ENCODE results near the gene MORC4. TPM values are rescaled to one million over a fixed set of nuclear protein-coding genes. Genes with fewer than 3 reads are reported as not detected.
A peak's percentile ranks its signal among the peaks of the same experiment; 100 is the strongest.

Gene MORC4
- total RNA-seq, 4 donors from 2014 or later = 15.3 to 24.6 (median 18.6) TPM

- Histone ChIP-seq H3K27me3 (no peaks in the 10 kb centered on the region), H3K36me3 (no peaks in the 10 kb centered on the region), H3K4me1 (peaks cover 4 to 10% of the 10 kb centered on the region in 2 donors), H3K4me3 (replicated peaks in 1 of 3) (no peak overlapping the region), H3K9me3 (no peaks in the 10 kb centered on the region), H3K27ac (peak overlapping the region in 2 of 3 donors; percentile 58 to 70)
- no peak for TF ChIP-seq POLR2A (IDR thresholded peaks at IDR 0.05)
- TF ChIP-seq, protein P1, sequence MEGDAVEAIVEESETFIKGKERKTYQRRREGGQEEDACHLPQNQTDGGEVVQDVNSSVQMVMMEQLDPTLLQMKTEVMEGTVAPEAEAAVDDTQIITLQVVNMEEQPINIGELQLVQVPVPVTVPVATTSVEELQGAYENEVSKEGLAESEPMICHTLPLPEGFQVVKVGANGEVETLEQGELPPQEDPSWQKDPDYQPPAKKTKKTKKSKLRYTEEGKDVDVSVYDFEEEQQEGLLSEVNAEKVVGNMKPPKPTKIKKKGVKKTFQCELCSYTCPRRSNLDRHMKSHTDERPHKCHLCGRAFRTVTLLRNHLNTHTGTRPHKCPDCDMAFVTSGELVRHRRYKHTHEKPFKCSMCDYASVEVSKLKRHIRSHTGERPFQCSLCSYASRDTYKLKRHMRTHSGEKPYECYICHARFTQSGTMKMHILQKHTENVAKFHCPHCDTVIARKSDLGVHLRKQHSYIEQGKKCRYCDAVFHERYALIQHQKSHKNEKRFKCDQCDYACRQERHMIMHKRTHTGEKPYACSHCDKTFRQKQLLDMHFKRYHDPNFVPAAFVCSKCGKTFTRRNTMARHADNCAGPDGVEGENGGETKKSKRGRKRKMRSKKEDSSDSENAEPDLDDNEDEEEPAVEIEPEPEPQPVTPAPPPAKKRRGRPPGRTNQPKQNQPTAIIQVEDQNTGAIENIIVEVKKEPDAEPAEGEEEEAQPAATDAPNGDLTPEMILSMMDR (IDR thresholded peaks at IDR 0.05) = no peak
- 19 to 28% methylated on average over 2 of the region's 2 CpGs for WGBS, 2 donors
- intact Hi-C loops (cut with DNase I) = no loop called here
- DNase-seq = peak; percentile 61 to 65
Observed at GRCh38 chrX:106921637-106922036, 78.4 kb downstream of the MORC4 start.

DNA sequence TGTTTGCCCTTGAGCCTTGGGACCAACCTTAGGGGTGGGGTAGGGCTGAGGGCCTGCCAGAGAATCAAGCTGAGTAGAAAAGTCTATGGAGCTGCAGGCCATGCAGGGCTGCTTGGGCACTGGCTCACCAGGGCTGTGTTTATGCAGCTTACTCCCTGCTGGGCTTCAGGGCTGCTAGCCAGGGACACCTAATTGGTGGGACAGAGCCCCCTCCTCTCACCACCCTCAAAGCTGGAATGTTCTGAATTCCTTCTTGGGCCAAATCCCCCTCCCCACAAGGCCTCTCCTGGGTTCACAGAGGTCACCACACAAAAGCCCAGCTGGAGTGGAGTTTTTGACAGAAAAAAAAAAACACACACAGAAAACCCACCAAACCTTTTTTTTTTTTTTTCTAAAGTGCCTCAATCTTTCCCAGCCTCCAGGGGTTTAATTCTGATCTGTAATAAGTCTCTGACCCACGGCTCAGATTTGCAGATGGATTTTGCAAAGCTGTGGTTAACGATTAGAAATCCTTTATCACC is 80.0 kb downstream of the MORC4 start, which contains the start of gene CLDN2:
Gene CLDN2 (plus strand): TSS at position 471 of the 521 bp plus-strand sequence. CDS start 7,827 bp downstream, outside the sequence.
- no peaks in the 10 kb centered on the region for H3K27me3 ChIP-seq
- TF ChIP-seq POLR2A (IDR thresholded peaks at IDR 0.05) = no peak
- TF ChIP-seq, protein P1 (IDR thresholded peaks at IDR 0.05) = no peak
- H3K36me3 ChIP-seq = no peaks in the 10 kb centered on the region
- intact Hi-C loops (cut with DNase I) = no loop called here
- 11 to 15% methylated on average over 2 of the region's 2 CpGs for WGBS, 2 donors
- H3K27ac ChIP-seq = peak within 1 kb of the TSS; percentile 58 to 70 (median 59)
- peak; percentile 51 to 70 for DNase-seq
- no peak within 1 kb of the TSS for H3K4me3 ChIP-seq (replicated peaks in 1 of 3)
- H3K4me1 ChIP-seq = peaks cover 4 to 10% of the 10 kb centered on the region in 2 donors
- H3K9me3 ChIP-seq = no peaks in the 10 kb centered on the region

- no peaks in the 10 kb centered on the region for H3K36me3 ChIP-seq
- H3K9me3 ChIP-seq = no peaks in the 10 kb centered on the region
- WGBS, 2 donors = 39 to 60% methylated on average over 4 to 6 of the region's 6 CpGs
- no peak for TF ChIP-seq POLR2A (IDR thresholded peaks at IDR 0.05)
- TF ChIP-seq, protein P1 (IDR thresholded peaks at IDR 0.05) = no peak
- intact Hi-C loops (cut with DNase I) = no loop called here
- no peaks in the 10 kb centered on the region for H3K27me3 ChIP-seq
- peaks cover 4 to 10% of the 10 kb centered on the region in 2 donors for H3K4me1 ChIP-seq
- no peak overlapping the region for H3K27ac ChIP-seq
- DNase-seq = no peak
- H3K4me3 ChIP-seq (replicated peaks in 1 of 3) = no peak overlapping the region
Observed at GRCh38 chrX:106917830-106918500, 82.0 kb downstream of the MORC4 start.

DNA sequence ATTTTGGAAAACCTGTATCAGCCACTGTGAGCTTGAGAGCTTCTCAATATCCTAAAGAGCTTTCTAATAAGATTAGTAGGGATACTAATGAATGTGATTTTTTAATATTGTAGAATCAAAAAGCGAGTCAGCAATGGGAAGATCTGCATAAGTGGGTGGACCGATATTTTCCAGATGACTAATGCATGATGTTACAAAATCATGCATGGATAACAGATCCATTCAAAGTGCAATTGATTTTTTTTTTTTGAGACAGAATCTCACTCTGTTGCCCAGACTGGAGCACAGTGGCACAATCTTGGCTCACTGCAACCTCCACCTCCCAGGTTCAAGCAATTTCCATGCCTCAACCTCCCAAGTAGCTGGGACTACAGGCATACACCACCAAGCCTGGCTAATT is 87.1 kb downstream of the MORC4 start:
- no peak overlapping the region for H3K27ac ChIP-seq
- H3K36me3 ChIP-seq = no peaks in the 10 kb centered on the region
- WGBS, 2 donors = 86 to 89% methylated on average over 2 of the region's 2 CpGs
- TF ChIP-seq, protein P1 (IDR thresholded peaks at IDR 0.05) = no peak
- no peak for TF ChIP-seq POLR2A (IDR thresholded peaks at IDR 0.05)
- no peaks in the 10 kb centered on the region for H3K9me3 ChIP-seq
- H3K4me1 ChIP-seq = no peaks in the 10 kb centered on the region
- no peak overlapping the region for H3K4me3 ChIP-seq (replicated peaks in 1 of 3)
- no peak for DNase-seq
- intact Hi-C loops (cut with DNase I) = no loop called here
- no peaks in the 10 kb centered on the region for H3K27me3 ChIP-seq

DNA sequence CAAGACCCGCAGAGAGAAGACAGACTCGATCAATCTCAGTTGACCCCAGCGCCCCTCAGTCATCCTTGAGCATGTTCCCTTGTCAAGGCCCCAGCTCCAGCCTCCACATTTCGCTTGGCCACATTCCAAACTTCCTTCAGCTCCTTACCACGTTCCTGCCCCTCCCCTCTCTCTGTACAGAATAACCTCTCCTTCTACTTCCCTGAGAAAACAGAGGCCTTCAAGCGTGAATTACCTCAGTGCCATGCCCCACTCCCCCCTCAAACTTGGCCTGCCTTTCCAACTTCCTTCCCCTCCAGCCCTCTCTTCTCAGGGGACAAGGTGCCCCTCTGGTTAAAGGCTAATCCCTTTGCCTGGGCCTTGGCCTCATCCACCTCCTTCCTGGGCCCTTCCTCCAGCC is 93.7 kb downstream of the MORC4 start:
- no peaks in the 10 kb centered on the region for H3K36me3 ChIP-seq
- H3K4me1 ChIP-seq = peaks cover 14 to 20% of the 10 kb centered on the region in 2 donors
- TF ChIP-seq POLR2A (IDR thresholded peaks at IDR 0.05) = no peak
- WGBS, 2 donors = 10 to 28% methylated on average over 5 to 6 of the region's 6 CpGs
- H3K9me3 ChIP-seq = no peaks in the 10 kb centered on the region
- peak overlapping the region; percentile 60 to 73 (median 63) for H3K27ac ChIP-seq
- intact Hi-C loops (cut with DNase I) = no loop called here
- no peaks in the 10 kb centered on the region for H3K27me3 ChIP-seq
- H3K4me3 ChIP-seq (replicated peaks in 1 of 3) = no peak overlapping the region
- DNase-seq = peak; percentile 61 to 68

All from thyroid gland (tissue), 4 donors.